H9 (cell line): ENCODE results near the gene WDR54. TPM values are rescaled to one million over a fixed set of nuclear protein-coding genes. Genes with fewer than 3 reads are reported as not detected.

ENCODE experiments used
- DNase-seq: peaks from one replicate; pipeline ENCODE4 v3.0.0-alpha.2; 2017
- H2AFZ ChIP-seq: one replicate; pipeline ENCODE4 v1.6.1; 2013; ENCODE audit warnings: mild to moderate bottlenecking, low read length, control low read depth, moderate library complexity
- H2AK5ac ChIP-seq: 2 replicates; pipeline ENCODE4 v1.6.1; 2013; ENCODE audit warnings: low read length, control low read depth, mixed read lengths; ENCODE audit not compliant: insufficient read length
- H2BK120ac ChIP-seq: one replicate; pipeline ENCODE4 v1.6.1; 2013; ENCODE audit warnings: low read depth, mild to moderate bottlenecking, low read length, control low read depth, inconsistent platforms; ENCODE audit not compliant: poor library complexity, severe bottlenecking
- H2BK12ac ChIP-seq: 2 replicates; pipeline ENCODE4 v1.6.1; 2013; ENCODE audit warnings: low read length, control low read depth, mixed read lengths, low read depth; ENCODE audit not compliant: insufficient read length
- H2BK15ac ChIP-seq: 2 replicates; pipeline ENCODE4 v1.6.1; 2013; ENCODE audit warnings: low read depth, low read length, control low read depth
- H2BK20ac ChIP-seq: one replicate; pipeline ENCODE4 v1.6.1; 2013; ENCODE audit warnings: low read depth, mild to moderate bottlenecking, low read length, control low read depth, inconsistent platforms; ENCODE audit not compliant: poor library complexity, severe bottlenecking
- H2BK5ac ChIP-seq: 2 replicates; pipeline ENCODE4 v1.6.1; 2013; ENCODE audit warnings: low read length, control low read depth, mixed read lengths; ENCODE audit not compliant: insufficient read length
- H3K14ac ChIP-seq: 2 replicates; pipeline ENCODE4 v1.6.1; 2013; ENCODE audit warnings: low read length, control low read depth; ENCODE audit not compliant: insufficient read depth
- H3K18ac ChIP-seq: 2 replicates; pipeline ENCODE4 v1.6.1; 2013; ENCODE audit warnings: low read depth, mild to moderate bottlenecking, mixed read lengths, low read length, control low read depth; ENCODE audit not compliant: insufficient read length
- H3K23ac ChIP-seq: 2 replicates; pipeline ENCODE4 v1.6.1; 2013; ENCODE audit warnings: low read length, control low read depth, mixed read lengths, low read depth; ENCODE audit not compliant: insufficient read length
- H3K23me2 ChIP-seq: 2 replicates; pipeline ENCODE4 v1.6.1; 2013; ENCODE audit warnings: low read depth, mild to moderate bottlenecking, mixed read lengths, low read length, control low read depth; ENCODE audit not compliant: insufficient read length, poor library complexity, severe bottlenecking
- H3K27ac ChIP-seq: 2 replicates; pipeline ENCODE4 v1.5.1; 2013; ENCODE audit warnings: low read length, control low read depth, mixed read lengths, low read depth; ENCODE audit not compliant: insufficient read length
- H3K27me3 ChIP-seq: 2 replicates; pipeline ENCODE4 v1.6.1; 2013; ENCODE audit warnings: low read length, control low read depth, inconsistent platforms; ENCODE audit not compliant: insufficient read depth
- H3K4ac ChIP-seq: 2 replicates; pipeline ENCODE4 v1.6.1; 2013; ENCODE audit warnings: low read depth, mild to moderate bottlenecking, control low read depth, inconsistent platforms, low read length, moderate library complexity
- H3K4me1 ChIP-seq: 2 replicates; pipeline ENCODE4 v1.6.1; 2013; ENCODE audit warnings: low read length, control low read depth, inconsistent platforms; ENCODE audit not compliant: insufficient read depth
- H3K4me2 ChIP-seq: 2 replicates; pipeline ENCODE4 v1.6.1; 2013; ENCODE audit warnings: low read length, control low read depth, mixed read lengths; ENCODE audit not compliant: insufficient read length, insufficient read depth
- H3K56ac ChIP-seq: 2 replicates; pipeline ENCODE4 v1.6.1; 2013; ENCODE audit warnings: low read depth, mild to moderate bottlenecking, mixed read lengths, low read length, control low read depth; ENCODE audit not compliant: insufficient read length
- H3K79me1 ChIP-seq: 2 replicates; pipeline ENCODE4 v1.6.1; 2013; ENCODE audit warnings: low read depth, mild to moderate bottlenecking, moderate library complexity, low read length, control low read depth, inconsistent platforms; ENCODE audit not compliant: insufficient read depth, poor library complexity, severe bottlenecking
- H3K79me2 ChIP-seq: 2 replicates; pipeline ENCODE4 v1.6.1; 2013; ENCODE audit warnings: low read length, control low read depth, inconsistent platforms; ENCODE audit not compliant: insufficient read depth
- H3K9ac ChIP-seq: 2 replicates; pipeline ENCODE4 v1.6.1; 2013; ENCODE audit warnings: low read length, control low read depth, mixed read lengths; ENCODE audit not compliant: insufficient read length; ENCODE audit errors: extremely low read depth
- H3K9me3 ChIP-seq: one replicate; pipeline ENCODE4 v1.6.1; 2013; ENCODE audit warnings: low read depth, low read length, inconsistent platforms; ENCODE audit not compliant: control insufficient read depth
- H3T11ph ChIP-seq: one replicate; pipeline ENCODE4 v1.6.1; 2013; ENCODE audit warnings: mild to moderate bottlenecking, low read length, control low read depth, inconsistent platforms
- H4K20me1 ChIP-seq: one replicate; pipeline ENCODE4 v1.6.1; 2013; ENCODE audit not compliant: control insufficient read depth, insufficient read length, insufficient read depth
- H4K5ac ChIP-seq: 2 replicates; pipeline ENCODE4 v1.6.1; 2013; ENCODE audit warnings: low read depth, mild to moderate bottlenecking, mixed read lengths, low read length, control low read depth; ENCODE audit not compliant: insufficient read length
- H4K8ac ChIP-seq: replicated peaks from 2 replicates; pipeline ENCODE4 v1.6.1; 2013; ENCODE audit warnings: low read length, control low read depth, mixed read lengths, low read depth; ENCODE audit not compliant: insufficient read length
- H4K91ac ChIP-seq: 2 replicates; pipeline ENCODE4 v1.6.1; 2013; ENCODE audit warnings: low read depth, mild to moderate bottlenecking, moderate library complexity, mixed read lengths, low read length, control low read depth; ENCODE audit not compliant: insufficient read length
- H3K27ac Mint-ChIP-seq, 3 experiments: 2 replicates in 2 of 3; 3 replicates in 1 of 3; pipeline ENCODE4 v1.8.0; 2020 to 2021; ENCODE audit warnings: mixed read lengths in 3 of 3, mild to moderate bottlenecking in 1 of 3, moderate library complexity in 1 of 3
- H3K27me3 Mint-ChIP-seq: 2 replicates; pipeline ENCODE4 v1.8.0; 2021; ENCODE audit warnings: low read depth, mild to moderate bottlenecking, moderate library complexity, mixed read lengths
- H3K36me3 Mint-ChIP-seq, 3 experiments: 2 replicates in 2 of 3; 3 replicates in 1 of 3; pipeline ENCODE4 v1.8.0; 2020 to 2021; ENCODE audit warnings: low read depth in 3 of 3, mixed read lengths in 3 of 3; ENCODE audit not compliant: insufficient read depth in 1 of 3
- H3K4me1 Mint-ChIP-seq, 2 experiments: 2 replicates each; pipeline ENCODE4 v1.8.0; 2020; ENCODE audit warnings: mixed read lengths in 2 of 2
- H3K4me3 Mint-ChIP-seq, 2 experiments: 2 replicates in 1 of 2; 3 replicates in 1 of 2; pipeline ENCODE4 v1.8.0; 2020 to 2021; ENCODE audit warnings: mild to moderate bottlenecking in 2 of 2, mixed read lengths in 2 of 2, moderate library complexity in 1 of 2
- H3K9me3 Mint-ChIP-seq, 2 experiments: 2 replicates in 1 of 2; 3 replicates in 1 of 2; pipeline ENCODE4 v1.8.0; 2020; ENCODE audit warnings: mild to moderate bottlenecking in 2 of 2, mixed read lengths in 2 of 2, moderate library complexity in 1 of 2
- WGBS: extraction: QIAGEN DNeasy Blood & Tissue Kit; methylation state at CpG from one replicate; pipeline ENCODE4 v1.1.7; 2013; ENCODE audit warnings: missing lambda C conversion rate, low lambda C conversion rate, mixed read lengths; ENCODE audit not compliant: insufficient read length; ENCODE audit errors: extremely low coverage; 5-methylcytosine and 5-hydroxymethylcytosine counted together
- total RNA-seq: library from RNA; stranded (reverse); gene quantifications from 2 replicates; pipeline ENCODE4 v1.2.1, GENCODE V29; 2021
- TF ChIP-seq, protein P1 (sequence below): fragments of 200-600 bp; sonication (generic); conservative IDR thresholded peaks from 3 replicates; pipeline ENCODE4 v1.8.0; 2021; ENCODE audit warnings: antibody characterized with exemption, mild to moderate bottlenecking

WDR54 gene
- total RNA-seq, 1 experiment from 2014 or later = 66.4 TPM

DNA sequence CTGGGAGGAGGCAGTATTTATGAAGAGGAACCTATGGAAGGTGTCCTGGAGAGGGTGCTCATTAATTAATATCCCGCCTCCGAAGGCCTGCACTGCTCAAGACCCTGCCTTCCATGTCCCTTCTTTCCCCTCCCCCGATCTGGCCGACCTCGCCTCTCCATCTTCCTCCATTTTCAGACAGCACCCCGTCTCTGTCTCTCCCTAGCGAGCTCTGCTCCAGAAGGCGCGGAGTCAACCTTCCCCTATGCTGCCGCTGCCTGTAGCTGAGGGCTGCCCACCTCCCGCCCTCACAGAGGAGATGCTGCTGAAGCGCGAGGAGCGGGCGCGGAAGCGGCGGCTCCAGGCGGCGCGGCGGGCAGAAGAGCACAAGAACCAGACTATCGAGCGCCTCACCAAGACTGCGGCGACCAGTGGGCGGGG, 35.6 kb downstream of the WDR54 start:
- peak overlapping the region; percentile 50 for H3K9ac ChIP-seq
- H3K4ac ChIP-seq = no peak overlapping the region
- peak overlapping the region; percentile 16 for H3K18ac ChIP-seq
- peak overlapping the region; percentile 9; the same call in 1 of the 2 replicates for H3K14ac ChIP-seq
- peak overlapping the region; percentile 92 for H3K4me2 ChIP-seq
- Mint-ChIP-seq H3K36me3 (peaks cover 2 to 20% (median 18%) of the 10 kb centered on the region in 3 experiments; a peak in 5 of 7 replicates), H3K4me3 (peak overlapping the region; percentile 96 to 97), H3K9me3 (no peaks in the 10 kb centered on the region), H3K27ac (peak overlapping the region; percentile 97 to 99 (median 97)), H3K4me1 (peaks cover 30 to 36% of the 10 kb centered on the region in 2 experiments), H3K27me3 (no peaks in the 10 kb centered on the region)
- no peak overlapping the region for H2BK5ac ChIP-seq
- H4K20me1 ChIP-seq = peaks cover 2% of the 10 kb centered on the region
- no peaks in the 10 kb centered on the region for H3K9me3 ChIP-seq
- H3K79me1 ChIP-seq = no peaks in the 10 kb centered on the region
- no peak for DNase-seq
- WGBS = no CpG with 5 or more reads among the region's 27 CpGs
- no peak overlapping the region for H4K8ac ChIP-seq
- TF ChIP-seq, protein P1, sequence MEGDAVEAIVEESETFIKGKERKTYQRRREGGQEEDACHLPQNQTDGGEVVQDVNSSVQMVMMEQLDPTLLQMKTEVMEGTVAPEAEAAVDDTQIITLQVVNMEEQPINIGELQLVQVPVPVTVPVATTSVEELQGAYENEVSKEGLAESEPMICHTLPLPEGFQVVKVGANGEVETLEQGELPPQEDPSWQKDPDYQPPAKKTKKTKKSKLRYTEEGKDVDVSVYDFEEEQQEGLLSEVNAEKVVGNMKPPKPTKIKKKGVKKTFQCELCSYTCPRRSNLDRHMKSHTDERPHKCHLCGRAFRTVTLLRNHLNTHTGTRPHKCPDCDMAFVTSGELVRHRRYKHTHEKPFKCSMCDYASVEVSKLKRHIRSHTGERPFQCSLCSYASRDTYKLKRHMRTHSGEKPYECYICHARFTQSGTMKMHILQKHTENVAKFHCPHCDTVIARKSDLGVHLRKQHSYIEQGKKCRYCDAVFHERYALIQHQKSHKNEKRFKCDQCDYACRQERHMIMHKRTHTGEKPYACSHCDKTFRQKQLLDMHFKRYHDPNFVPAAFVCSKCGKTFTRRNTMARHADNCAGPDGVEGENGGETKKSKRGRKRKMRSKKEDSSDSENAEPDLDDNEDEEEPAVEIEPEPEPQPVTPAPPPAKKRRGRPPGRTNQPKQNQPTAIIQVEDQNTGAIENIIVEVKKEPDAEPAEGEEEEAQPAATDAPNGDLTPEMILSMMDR = no peak
- peaks cover 18% of the 10 kb centered on the region for H3K23me2 ChIP-seq
- no peak overlapping the region for H4K91ac ChIP-seq
- H3K4me1 ChIP-seq = peaks cover 2% of the 10 kb centered on the region; the same call in 1 of the 2 replicates
- H2BK120ac ChIP-seq = no peak overlapping the region
- H2BK15ac ChIP-seq = no peak overlapping the region; the same call in 1 of the 2 replicates
- H3K79me2 ChIP-seq = no peaks in the 10 kb centered on the region
- no peak overlapping the region for H3K56ac ChIP-seq
- no peak overlapping the region for H2BK20ac ChIP-seq
- H2BK12ac ChIP-seq = no peak overlapping the region
- H3K27ac ChIP-seq = no peak overlapping the region
- no peak overlapping the region for H3T11ph ChIP-seq
- H4K5ac ChIP-seq = no peak overlapping the region
- H3K23ac ChIP-seq = no peak overlapping the region
- no peak overlapping the region for H2AFZ ChIP-seq
- no peak overlapping the region for H2AK5ac ChIP-seq
- H3K27me3 ChIP-seq = no peaks in the 10 kb centered on the region
